ENCODE measurements around the gene MYH9.

The MYH9 gene

DNA sequence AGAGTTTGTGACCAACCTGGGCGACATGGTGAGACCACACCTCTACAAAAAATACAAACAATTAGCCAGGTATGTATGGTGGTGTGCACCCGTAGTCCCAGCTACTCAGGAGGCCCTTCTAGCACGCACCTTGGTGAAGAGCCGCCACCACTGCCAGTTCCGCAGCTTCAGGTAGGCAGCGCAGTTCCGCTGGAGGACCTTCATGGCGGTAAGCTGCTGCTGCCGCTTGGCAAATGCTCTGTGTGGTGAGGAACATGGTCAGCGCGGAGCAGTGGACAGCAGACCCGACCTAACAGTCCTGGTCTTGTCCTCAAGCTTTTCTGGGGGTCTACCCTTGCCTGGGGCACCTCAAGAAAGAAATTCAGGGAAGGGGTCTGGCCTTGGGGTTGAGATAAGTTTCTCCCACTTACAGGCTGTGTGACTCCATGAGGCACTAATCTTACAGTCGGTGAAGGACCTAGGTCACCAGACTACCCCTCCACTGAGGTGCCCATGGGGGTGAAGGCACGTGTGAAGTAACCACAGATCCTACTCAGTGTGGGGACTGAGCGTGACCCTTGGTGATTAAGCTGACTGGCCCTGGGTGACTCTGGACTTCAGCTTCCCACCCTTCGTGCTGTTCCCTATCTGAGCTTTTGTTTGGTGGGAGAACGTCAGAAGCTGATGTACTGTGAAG, 85.2 kb downstream of the MYH9 start:
- Histone ChIP-seq H3K36me3 (ENCODE audit: low read depth) (peaks cover 100% of the 10 kb centered on the region), H3K4me3 (ENCODE audit: severe bottlenecking) (no peak overlapping the region), H3K9me3 (ENCODE audit: severe bottlenecking) (no peaks in the 10 kb centered on the region), H3K27ac (ENCODE audit: poor library complexity, severe bottlenecking) (peak overlapping the region; percentile 53), H3K27me3 (ENCODE audit: insufficient read depth, poor library complexity, severe bottlenecking) (no peaks in the 10 kb centered on the region), H3K4me1 (ENCODE audit: insufficient read depth, poor library complexity, severe bottlenecking) (peaks cover 5% of the 10 kb centered on the region)
- TF ChIP-seq, protein P1, sequence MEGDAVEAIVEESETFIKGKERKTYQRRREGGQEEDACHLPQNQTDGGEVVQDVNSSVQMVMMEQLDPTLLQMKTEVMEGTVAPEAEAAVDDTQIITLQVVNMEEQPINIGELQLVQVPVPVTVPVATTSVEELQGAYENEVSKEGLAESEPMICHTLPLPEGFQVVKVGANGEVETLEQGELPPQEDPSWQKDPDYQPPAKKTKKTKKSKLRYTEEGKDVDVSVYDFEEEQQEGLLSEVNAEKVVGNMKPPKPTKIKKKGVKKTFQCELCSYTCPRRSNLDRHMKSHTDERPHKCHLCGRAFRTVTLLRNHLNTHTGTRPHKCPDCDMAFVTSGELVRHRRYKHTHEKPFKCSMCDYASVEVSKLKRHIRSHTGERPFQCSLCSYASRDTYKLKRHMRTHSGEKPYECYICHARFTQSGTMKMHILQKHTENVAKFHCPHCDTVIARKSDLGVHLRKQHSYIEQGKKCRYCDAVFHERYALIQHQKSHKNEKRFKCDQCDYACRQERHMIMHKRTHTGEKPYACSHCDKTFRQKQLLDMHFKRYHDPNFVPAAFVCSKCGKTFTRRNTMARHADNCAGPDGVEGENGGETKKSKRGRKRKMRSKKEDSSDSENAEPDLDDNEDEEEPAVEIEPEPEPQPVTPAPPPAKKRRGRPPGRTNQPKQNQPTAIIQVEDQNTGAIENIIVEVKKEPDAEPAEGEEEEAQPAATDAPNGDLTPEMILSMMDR (IDR thresholded peaks at IDR 0.05; ENCODE audit: poor library complexity, severe bottlenecking): no peak
- ATAC-seq (ENCODE audit: low read depth) (no peak), DNase-seq (ENCODE audit: low spot score) (peak; percentile 42)

DNA sequence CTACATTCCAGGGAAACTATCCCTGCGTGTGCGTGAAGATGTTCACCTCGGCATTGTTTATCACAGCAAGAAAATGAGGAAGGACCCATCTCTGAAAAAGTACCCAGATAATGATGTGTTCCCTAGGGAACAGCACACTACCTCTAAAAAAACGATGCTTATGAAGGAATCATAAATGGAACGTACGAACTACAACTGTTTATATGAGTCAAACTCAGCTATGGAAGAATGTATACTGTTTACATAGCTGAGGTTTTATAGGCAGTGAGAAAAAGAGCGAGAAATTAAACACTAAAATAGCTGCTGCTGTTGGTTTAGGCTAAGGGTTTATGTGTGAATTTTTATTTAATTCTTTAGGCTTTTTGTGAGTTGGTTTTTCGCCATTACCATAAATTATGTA, 85.9 kb downstream of the MYH9 start:
- TF ChIP-seq, protein P1 (IDR thresholded peaks at IDR 0.05; ENCODE audit: poor library complexity, severe bottlenecking): no peak
- peaks cover 5% of the 10 kb centered on the region for H3K4me1 ChIP-seq (ENCODE audit: insufficient read depth, poor library complexity, severe bottlenecking)
- no peaks in the 10 kb centered on the region for H3K27me3 ChIP-seq (ENCODE audit: insufficient read depth, poor library complexity, severe bottlenecking)
- no peaks in the 10 kb centered on the region for H3K9me3 ChIP-seq (ENCODE audit: severe bottlenecking)
- DNase-seq (ENCODE audit: low spot score) (no peak), ATAC-seq (ENCODE audit: low read depth) (no peak)
- H3K4me3 ChIP-seq (ENCODE audit: severe bottlenecking): no peak overlapping the region
- H3K27ac ChIP-seq (ENCODE audit: poor library complexity, severe bottlenecking): peak overlapping the region; percentile 53
- H3K36me3 ChIP-seq (ENCODE audit: low read depth): peaks cover 100% of the 10 kb centered on the region

DNA sequence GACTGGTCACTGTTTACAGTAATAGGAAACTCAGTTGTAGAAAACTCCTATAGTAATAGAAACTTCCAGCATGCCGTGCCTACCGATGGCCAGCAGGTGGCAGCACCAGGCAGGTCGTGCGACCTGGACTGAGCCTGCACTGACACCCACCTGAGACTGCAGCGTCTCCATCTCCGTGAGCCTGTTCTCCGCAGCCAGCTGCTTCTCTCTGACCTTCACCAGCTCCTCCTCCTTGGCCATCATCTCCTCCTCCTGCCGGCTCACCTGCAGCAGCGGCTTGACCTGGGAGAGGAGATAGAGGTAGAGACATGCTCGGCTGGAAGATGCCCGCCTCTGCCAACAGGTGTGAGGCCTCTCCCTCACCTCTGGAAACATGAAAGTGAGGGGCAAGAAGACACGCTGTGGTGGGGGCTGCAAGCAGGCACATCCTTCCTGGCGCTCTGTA, 86.4 kb downstream of the MYH9 start:
- Histone ChIP-seq H3K36me3 (ENCODE audit: low read depth) (peaks cover 100% of the 10 kb centered on the region), H3K4me3 (ENCODE audit: severe bottlenecking) (no peak overlapping the region), H3K27ac (ENCODE audit: poor library complexity, severe bottlenecking) (peak overlapping the region; percentile 53), H3K27me3 (ENCODE audit: insufficient read depth, poor library complexity, severe bottlenecking) (no peaks in the 10 kb centered on the region), H3K4me1 (ENCODE audit: insufficient read depth, poor library complexity, severe bottlenecking) (peaks cover 5% of the 10 kb centered on the region), H3K9me3 (ENCODE audit: severe bottlenecking) (no peaks in the 10 kb centered on the region)
- DNase-seq (ENCODE audit: low spot score): no peak
- ATAC-seq (ENCODE audit: low read depth): peak; percentile 67
- TF ChIP-seq, protein P1 (IDR thresholded peaks at IDR 0.05; ENCODE audit: poor library complexity, severe bottlenecking): peak; percentile 88

DNA sequence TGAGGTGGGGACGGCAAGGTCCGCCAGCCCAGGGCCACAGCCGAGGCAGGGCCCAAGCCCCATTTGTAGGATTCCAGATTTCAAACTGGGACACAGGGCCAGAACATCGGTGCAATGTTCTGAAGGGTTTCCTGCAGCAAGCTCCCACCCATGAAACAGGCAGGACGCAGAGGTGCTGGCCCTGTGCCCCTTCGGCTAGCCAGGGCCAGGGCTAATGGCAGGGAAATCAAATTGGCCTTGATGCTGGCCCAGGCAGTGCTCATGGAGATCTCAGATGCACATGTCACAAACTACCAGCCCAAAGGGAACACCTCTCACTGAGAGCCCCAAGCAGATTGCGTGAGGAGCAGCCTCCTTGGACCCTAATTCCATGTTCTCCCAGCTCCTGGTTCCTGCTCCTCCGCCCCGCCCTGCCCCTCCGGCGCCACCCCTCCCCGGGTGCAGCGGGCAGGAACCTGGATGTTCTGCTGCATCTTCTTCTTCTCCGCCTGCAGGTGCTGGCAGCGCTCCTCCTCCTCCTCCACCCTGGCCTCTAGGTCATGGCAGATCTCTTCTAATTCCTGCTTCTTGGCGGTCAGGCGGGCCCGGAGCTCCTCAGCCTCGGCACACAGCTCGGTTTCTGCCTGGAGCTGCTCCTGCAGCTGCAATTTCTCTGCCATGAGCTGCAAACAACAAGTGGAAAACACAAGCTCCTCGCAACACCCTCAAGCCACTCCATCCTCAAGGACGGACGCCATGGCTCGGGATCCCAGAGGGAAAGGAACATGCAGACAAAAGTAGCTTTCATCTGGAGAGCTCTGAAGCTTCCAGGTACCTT, 87.2 kb downstream of the MYH9 start:
- H3K4me1 ChIP-seq (ENCODE audit: insufficient read depth, poor library complexity, severe bottlenecking): peaks cover 5% of the 10 kb centered on the region
- ATAC-seq (ENCODE audit: low read depth): no peak
- no peaks in the 10 kb centered on the region for H3K9me3 ChIP-seq (ENCODE audit: severe bottlenecking)
- no peak overlapping the region for H3K4me3 ChIP-seq (ENCODE audit: severe bottlenecking)
- DNase-seq (ENCODE audit: low spot score): no peak
- TF ChIP-seq, protein P1 (IDR thresholded peaks at IDR 0.05; ENCODE audit: poor library complexity, severe bottlenecking): no peak
- no peaks in the 10 kb centered on the region for H3K27me3 ChIP-seq (ENCODE audit: insufficient read depth, poor library complexity, severe bottlenecking)
- H3K36me3 ChIP-seq (ENCODE audit: low read depth): peaks cover 100% of the 10 kb centered on the region
- H3K27ac ChIP-seq (ENCODE audit: poor library complexity, severe bottlenecking): peak overlapping the region; percentile 53
